22Rv1 (cell line): Measurements from ENCODE around the gene TRIM72.

Experiments
- H3K27ac ChIP-seq: fragments of 450-650 bp; 2 replicates; pipeline ENCODE4 v1.5.1; 2017
- CTCF ChIP-seq: fragments of 450-650 bp; IDR thresholded peaks from 2 replicates; pipeline ENCODE4 v1.5.1; 2017; ENCODE audit warnings: mild to moderate bottlenecking
- ZFX ChIP-seq: fragments of 450-650 bp; IDR thresholded peaks from 2 replicates; pipeline ENCODE4 v1.6.1; 2017; ENCODE audit warnings: antibody characterized with exemption, borderline replicate concordance

Gene TRIM72

GRCh38 chr16:31213342-31213741 is 577 bp upstream of the TRIM72 start:
- H3K27ac ChIP-seq, result no peak overlapping the region
- TF ChIP-seq ZFX, result no peak
- no peak for TF ChIP-seq CTCF

- TF ChIP-seq CTCF (no peak), ZFX (no peak)
- H3K27ac ChIP-seq, result no peak overlapping the region; the same call in 1 of the 2 replicates
Measured at GRCh38 chr16:31214708-31215286, 878 bp downstream of the TRIM72 start.

- peak overlapping the region; percentile 56 for H3K27ac ChIP-seq
- no peak for TF ChIP-seq CTCF
- no peak for TF ChIP-seq ZFX
Measured at GRCh38 chr16:31215287-31216162, 1.6 kb downstream of the TRIM72 start.

GRCh38 chr16:31216422-31217135 is 2.7 kb downstream of the TRIM72 start, which contains the start of gene PYDC1:
PYDC1 (minus strand) TSS chr16:31217135; CDS start chr16:31217028, 107 bp downstream.
- TF ChIP-seq ZFX (no peak), CTCF (no peak)
- H3K27ac ChIP-seq, result no peak within 1 kb of the TSS

- TF ChIP-seq ZFX (no peak), CTCF (no peak)
- no peak overlapping the region for H3K27ac ChIP-seq
Measured at GRCh38 chr16:31217136-31217530, 3.2 kb downstream of the TRIM72 start.

GRCh38 chr16:31219154-31219741 is 5.3 kb downstream of the TRIM72 start:
- TF ChIP-seq CTCF (no peak), ZFX (no peak)
- no peak overlapping the region for H3K27ac ChIP-seq
